Measurements from ENCODE around the gene ETV7. TPM values are rescaled to one million over a fixed set of nuclear protein-coding genes. Genes with fewer than 3 reads are reported as not detected.
A peak's percentile ranks its signal among the peaks of the same experiment; 100 is the strongest.

Gene ETV7
- total and polyA plus RNA-seq, 2 of the 13 experiments (the other 11 are each of a cell fraction or from before 2014, with no cell fraction given), result not detected

GRCh38 chr6:36340618-36341454 is 46.6 kb downstream of the ETV7 start (continued):
- TF ChIP-seq ZNF674 (CRISPR knock-in tag; IDR thresholded peaks at IDR 0.05; ENCODE audit: low read depth) (no peak), KDM2A (CRISPR knock-in tag; IDR thresholded peaks at IDR 0.05; ENCODE audit: borderline replicate concordance, low read depth) (peak; percentile 62; the same call in 1 of the 2 replicates), HCFC1 (IDR thresholded peaks at IDR 0.05; ENCODE audit: low read depth, low read length) (no peak), SNAI1 (CRISPR knock-in tag; IDR thresholded peaks at IDR 0.05; ENCODE audit: borderline replicate concordance) (no peak), DZIP1 (CRISPR knock-in tag; IDR thresholded peaks at IDR 0.05) (no peak), SMC3 (IDR thresholded peaks at IDR 0.05; ENCODE audit: low read length) (peak; percentile 43; the same call in 1 of the 2 replicates), CSRNP2 (CRISPR knock-in tag; conservative IDR thresholded peaks at IDR 0.05; ENCODE audit: low read depth) (no peak), PRDM10 (CRISPR knock-in tag; IDR thresholded peaks at IDR 0.05; ENCODE audit: low read depth) (no peak), RARA (CRISPR knock-in tag; IDR thresholded peaks at IDR 0.05) (no peak), ZNF207 (IDR thresholded peaks at IDR 0.05; ENCODE audit: borderline replicate concordance) (no peak), SMAD3 (CRISPR knock-in tag; IDR thresholded peaks at IDR 0.05) (no peak), RNF2 (conservative IDR thresholded peaks at IDR 0.05; ENCODE audit: low read depth) (peak; percentile 84; the same call in 1 of the 2 replicates), ZNF564 (CRISPR knock-in tag; IDR thresholded peaks at IDR 0.05) (no peak), GTF2F1 (IDR thresholded peaks at IDR 0.05; ENCODE audit: low read length) (no peak), ZNF609 (CRISPR knock-in tag; IDR thresholded peaks at IDR 0.05; ENCODE audit: borderline replicate concordance) (no peak), NR2F6 (IDR thresholded peaks at IDR 0.05) (no peak), NR2F6 (CRISPR knock-in tag; IDR thresholded peaks at IDR 0.05) (no peak; the same call in 1 of the 2 replicates)
